ENCODE measurements around the gene BNIP3.

The BNIP3 gene

DNA sequence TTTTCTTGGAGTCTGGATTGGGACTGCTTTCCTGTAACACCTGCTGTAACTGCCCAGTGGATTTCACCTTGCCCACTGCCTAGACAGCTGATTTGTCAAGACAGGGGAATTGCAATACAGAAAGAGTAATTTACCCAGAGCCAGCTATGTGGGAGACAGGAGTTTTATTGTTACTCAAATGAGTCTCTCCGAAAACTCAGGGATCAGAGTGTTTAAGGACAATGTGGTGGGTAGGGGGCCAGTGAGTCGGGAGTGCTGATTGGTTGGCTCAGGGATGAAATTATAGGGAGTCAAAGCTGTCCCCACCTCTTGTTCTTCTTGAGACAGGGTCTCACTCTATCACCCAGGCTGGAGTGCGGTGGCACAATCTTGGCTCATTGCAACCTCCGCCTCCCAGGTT, 25.2 kb upstream of the BNIP3 start:
- Histone ChIP-seq H3K4me3 (replicated peaks; ENCODE audit: low read depth, low read length) (no peak overlapping the region), H3K36me3 (ENCODE audit: control insufficient read depth, insufficient read depth, low read length) (no peaks in the 10 kb centered on the region), H3K27me3 (replicated peaks; ENCODE audit: control insufficient read depth, insufficient read depth, low read length) (no peaks in the 10 kb centered on the region)
- TF ChIP-seq, protein P1, sequence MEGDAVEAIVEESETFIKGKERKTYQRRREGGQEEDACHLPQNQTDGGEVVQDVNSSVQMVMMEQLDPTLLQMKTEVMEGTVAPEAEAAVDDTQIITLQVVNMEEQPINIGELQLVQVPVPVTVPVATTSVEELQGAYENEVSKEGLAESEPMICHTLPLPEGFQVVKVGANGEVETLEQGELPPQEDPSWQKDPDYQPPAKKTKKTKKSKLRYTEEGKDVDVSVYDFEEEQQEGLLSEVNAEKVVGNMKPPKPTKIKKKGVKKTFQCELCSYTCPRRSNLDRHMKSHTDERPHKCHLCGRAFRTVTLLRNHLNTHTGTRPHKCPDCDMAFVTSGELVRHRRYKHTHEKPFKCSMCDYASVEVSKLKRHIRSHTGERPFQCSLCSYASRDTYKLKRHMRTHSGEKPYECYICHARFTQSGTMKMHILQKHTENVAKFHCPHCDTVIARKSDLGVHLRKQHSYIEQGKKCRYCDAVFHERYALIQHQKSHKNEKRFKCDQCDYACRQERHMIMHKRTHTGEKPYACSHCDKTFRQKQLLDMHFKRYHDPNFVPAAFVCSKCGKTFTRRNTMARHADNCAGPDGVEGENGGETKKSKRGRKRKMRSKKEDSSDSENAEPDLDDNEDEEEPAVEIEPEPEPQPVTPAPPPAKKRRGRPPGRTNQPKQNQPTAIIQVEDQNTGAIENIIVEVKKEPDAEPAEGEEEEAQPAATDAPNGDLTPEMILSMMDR (IDR thresholded peaks at IDR 0.05; ENCODE audit: insufficient read depth, low read length, poor library complexity, severe bottlenecking) = no peak
- no peak for DNase-seq (ENCODE audit: extremely low read depth, insufficient read length)

- DNase-seq (ENCODE audit: extremely low read depth, insufficient read length) = no peak
- Histone ChIP-seq H3K27me3 (replicated peaks; ENCODE audit: control insufficient read depth, insufficient read depth, low read length) (no peaks in the 10 kb centered on the region), H3K36me3 (ENCODE audit: control insufficient read depth, insufficient read depth, low read length) (no peaks in the 10 kb centered on the region), H3K4me3 (replicated peaks; ENCODE audit: low read depth, low read length) (no peak overlapping the region)
- TF ChIP-seq, protein P1 (IDR thresholded peaks at IDR 0.05; ENCODE audit: insufficient read depth, low read length, poor library complexity, severe bottlenecking) = no peak
Observed at GRCh38 chr10:132005147-132005546, 23.4 kb upstream of the BNIP3 start.

DNA sequence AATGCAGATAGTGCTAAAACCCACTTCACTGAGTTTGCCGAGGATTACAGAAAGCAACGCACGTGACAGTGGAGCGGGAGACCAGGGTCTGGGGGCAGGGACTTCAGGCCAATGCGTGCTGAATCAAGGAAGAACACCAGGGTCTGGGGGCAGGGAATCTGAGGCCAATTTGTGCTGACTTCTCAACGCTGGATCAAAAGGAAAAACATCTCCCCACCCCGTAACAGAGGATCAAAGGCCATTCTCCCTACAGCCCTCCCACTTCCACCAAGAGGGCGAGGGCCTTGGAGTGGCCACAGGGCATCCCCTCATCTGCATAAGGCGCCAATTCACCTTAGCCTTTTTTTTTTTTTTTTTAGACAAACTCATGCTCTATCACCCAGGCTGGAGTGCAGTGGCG, 22.3 kb upstream of the BNIP3 start:
- Histone ChIP-seq H3K4me3 (replicated peaks; ENCODE audit: low read depth, low read length) (no peak overlapping the region), H3K27me3 (replicated peaks; ENCODE audit: control insufficient read depth, insufficient read depth, low read length) (no peaks in the 10 kb centered on the region; the same call in 1 of the 2 replicates), H3K36me3 (ENCODE audit: control insufficient read depth, insufficient read depth, low read length) (no peaks in the 10 kb centered on the region)
- DNase-seq (ENCODE audit: extremely low read depth, insufficient read length) = no peak
- TF ChIP-seq, protein P1 (IDR thresholded peaks at IDR 0.05; ENCODE audit: insufficient read depth, low read length, poor library complexity, severe bottlenecking) = no peak

- TF ChIP-seq, protein P1 (IDR thresholded peaks at IDR 0.05; ENCODE audit: insufficient read depth, low read length, poor library complexity, severe bottlenecking) = no peak
- no peak overlapping the region for H3K4me3 ChIP-seq (replicated peaks; ENCODE audit: low read depth, low read length)
- H3K27me3 ChIP-seq (replicated peaks; ENCODE audit: control insufficient read depth, insufficient read depth, low read length) = no peaks in the 10 kb centered on the region; the same call in 1 of the 2 replicates
- no peaks in the 10 kb centered on the region for H3K36me3 ChIP-seq (ENCODE audit: control insufficient read depth, insufficient read depth, low read length)
- DNase-seq (ENCODE audit: extremely low read depth, insufficient read length) = no peak
Observed at GRCh38 chr10:132003282-132003924, 21.7 kb upstream of the BNIP3 start.

DNA sequence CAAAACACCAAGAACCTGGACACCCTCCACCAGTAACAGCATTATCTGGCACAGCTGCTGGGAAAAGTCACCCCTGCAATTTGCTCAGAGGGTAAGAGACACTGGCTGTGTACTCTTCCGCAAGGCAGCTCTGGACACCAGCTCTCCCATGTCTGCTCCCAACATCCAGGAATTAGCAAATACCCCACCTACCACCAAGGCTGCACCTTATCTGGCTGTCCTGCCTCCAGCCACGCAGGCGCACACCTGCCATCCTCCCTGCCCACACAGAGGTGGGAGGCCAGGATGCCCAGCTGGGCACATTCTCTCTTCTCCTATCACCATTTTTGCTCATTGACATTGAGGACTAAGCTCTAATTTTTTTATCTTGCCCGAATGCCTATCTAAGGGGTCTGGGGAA, 20.3 kb upstream of the BNIP3 start:
- no peaks in the 10 kb centered on the region; the same call in 1 of the 2 replicates for H3K27me3 ChIP-seq (replicated peaks; ENCODE audit: control insufficient read depth, insufficient read depth, low read length)
- H3K4me3 ChIP-seq (replicated peaks; ENCODE audit: low read depth, low read length) = no peak overlapping the region
- DNase-seq (ENCODE audit: extremely low read depth, insufficient read length) = no peak
- TF ChIP-seq, protein P1 (IDR thresholded peaks at IDR 0.05; ENCODE audit: insufficient read depth, low read length, poor library complexity, severe bottlenecking) = no peak
- H3K36me3 ChIP-seq (ENCODE audit: control insufficient read depth, insufficient read depth, low read length) = no peaks in the 10 kb centered on the region

Data from GM06990 (cell line).